Stimulated activated CD4-positive, alpha-beta T cell treated with anti-CD3 and anti-CD28 coated beads, Interleukin-15, amount 100 ng/mL, for 24 hours (primary cell): ENCODE measurements around the gene LAMA2.

Experiments
- DNase-seq: peaks from one replicate; pipeline ENCODE4 v3.0.0-alpha.2; 2020

LAMA2 gene

DNA sequence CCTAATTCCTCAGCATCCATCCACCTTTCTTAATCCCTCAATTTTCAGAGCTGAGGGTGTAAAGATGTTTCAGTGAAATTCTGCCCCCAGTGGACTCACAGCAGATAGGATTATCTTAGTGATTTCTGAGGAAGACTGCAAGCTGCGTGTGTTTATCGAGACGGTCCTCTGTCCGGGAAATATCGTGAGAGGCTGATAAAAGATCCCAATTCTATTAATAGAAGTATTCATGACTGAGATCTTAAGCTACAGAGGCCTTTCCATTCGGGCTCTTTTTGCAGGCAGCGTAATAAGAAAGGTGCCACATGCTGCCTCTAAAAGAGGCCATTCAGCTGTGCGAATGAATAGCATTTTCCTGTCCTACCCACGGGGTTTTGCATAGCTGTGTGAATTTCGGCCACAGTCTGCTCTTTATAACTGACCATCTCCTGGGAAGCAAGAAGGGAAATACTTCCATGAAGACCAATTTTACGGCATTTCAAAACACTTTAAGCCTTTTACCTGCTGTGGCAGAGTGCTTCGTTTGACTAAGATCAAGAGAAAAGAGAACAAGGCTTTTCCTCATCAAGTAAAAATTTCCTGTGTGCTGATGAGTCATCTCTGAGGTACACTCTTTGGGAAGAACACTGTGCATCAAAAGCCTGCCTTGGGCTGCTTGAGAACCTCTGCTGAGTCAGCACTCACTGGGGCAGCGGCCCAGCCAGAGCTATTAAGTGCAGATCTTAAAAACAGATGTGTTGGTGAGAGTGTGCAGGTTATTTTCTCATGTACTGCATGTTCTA, 618.2 kb downstream of the LAMA2 start:
- peak; percentile 58 for DNase-seq

DNA sequence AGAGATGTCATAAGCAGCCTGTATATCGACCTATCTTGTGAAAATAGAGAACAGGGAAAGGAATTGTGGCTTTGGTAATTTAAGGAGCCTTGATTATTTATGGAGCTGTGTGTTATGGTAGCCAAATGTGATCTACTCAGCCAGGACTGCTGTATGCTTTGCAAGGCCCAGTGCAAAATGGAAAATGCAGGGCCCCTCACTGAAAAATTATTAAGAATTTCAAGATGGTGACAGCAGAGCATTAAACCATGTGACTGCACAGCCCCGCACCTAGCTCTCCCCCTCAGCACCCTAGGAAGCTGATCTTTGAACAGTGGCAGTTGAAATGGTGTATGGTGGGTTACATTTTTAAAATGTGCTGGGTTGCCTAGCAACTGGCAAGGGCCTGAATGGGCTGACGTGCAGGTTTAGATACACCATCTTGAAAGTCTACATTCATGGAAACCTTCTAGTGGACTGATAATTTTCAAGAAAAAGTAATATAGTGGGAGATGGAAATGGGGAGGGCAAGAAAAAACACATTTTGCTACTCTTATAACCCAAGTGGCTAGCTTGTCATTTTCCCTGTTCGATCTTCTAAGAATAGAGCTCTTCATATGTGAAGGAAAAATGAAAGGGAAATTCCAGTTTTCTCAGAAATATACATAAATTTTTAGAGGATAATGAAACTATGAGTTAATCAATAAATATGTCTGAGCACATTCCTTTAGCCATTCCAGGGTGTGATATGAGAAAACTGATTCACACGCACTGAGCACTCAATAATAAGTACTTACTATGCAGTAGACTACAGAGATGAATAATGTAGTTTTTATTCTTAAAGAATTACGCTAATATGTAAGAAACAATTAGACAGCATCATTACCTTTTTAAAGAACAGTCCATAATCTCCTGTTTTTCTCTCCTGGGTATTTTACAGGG, 619.1 kb downstream of the LAMA2 start:
- DNase-seq = no peak

DNA sequence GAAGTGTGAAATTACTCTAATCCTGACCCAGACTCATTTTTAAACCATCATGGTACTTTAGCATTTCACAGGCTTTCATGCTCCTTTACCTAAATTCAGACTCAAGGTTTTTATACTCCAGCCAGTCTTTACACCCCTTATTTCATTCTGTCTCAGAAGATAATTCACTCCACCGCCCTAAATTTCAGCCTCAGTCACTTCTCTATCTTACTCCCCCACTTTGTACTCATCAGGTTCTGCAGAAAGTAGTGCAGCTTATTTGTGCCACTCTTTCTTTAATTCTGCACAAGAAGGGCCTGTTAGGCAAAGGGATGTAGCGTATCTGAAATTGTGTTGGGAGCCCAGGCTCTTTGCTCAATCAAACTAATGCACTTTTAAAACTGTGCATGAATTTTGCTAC, 621.5 kb downstream of the LAMA2 start:
- no peak for DNase-seq

DNA sequence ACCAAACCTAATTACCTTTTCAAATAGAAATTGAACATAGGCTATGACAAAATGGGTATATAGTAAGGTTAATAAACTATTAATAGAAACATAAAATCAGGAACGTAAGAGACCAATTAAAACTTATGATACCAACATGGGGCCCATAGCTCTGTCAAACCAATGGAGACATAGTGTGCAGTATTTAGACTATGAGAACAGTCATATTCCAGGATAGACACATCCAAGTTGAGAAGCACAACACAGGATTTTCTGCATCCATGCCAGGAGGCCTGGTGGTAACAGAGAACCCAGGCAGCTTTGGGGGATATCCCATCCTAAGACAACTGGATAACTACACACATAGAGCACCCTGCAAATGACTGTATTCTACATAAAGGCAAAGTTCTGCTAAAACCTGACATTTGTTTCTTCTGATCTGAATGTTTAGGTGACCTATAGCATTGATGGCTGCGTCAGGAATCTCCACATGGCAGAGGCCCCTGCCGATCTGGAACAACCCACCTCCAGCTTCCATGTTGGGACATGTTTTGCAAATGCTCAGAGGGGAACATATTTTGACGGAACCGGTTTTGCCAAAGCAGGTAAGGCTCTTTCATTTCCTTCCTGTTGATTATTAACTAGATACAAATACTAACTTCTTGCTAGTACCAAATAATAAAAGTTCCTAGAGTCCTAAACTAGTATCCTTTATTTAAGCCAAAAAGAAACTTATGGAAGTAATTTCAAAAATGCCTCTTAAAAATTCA, 624.3 kb downstream of the LAMA2 start:
- no peak for DNase-seq

DNA sequence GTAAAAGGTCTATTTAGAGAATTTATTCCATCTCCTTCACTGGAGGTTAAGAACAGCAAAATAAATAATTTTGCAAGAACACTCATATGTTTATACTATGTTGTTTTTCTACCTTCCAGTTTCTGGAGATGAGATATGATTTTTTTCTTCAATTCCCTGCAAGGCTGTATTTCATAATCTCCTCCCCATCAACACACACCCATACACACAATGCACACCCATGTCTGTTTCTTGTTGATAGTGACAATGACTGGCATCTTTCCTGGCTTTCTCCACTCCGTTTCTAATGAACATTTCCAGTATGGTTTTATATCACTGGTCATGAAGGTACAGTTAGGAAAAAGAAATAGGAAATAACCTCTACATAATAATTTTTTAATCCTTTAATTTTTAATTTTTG, 624.9 kb downstream of the LAMA2 start:
- no peak for DNase-seq

DNA sequence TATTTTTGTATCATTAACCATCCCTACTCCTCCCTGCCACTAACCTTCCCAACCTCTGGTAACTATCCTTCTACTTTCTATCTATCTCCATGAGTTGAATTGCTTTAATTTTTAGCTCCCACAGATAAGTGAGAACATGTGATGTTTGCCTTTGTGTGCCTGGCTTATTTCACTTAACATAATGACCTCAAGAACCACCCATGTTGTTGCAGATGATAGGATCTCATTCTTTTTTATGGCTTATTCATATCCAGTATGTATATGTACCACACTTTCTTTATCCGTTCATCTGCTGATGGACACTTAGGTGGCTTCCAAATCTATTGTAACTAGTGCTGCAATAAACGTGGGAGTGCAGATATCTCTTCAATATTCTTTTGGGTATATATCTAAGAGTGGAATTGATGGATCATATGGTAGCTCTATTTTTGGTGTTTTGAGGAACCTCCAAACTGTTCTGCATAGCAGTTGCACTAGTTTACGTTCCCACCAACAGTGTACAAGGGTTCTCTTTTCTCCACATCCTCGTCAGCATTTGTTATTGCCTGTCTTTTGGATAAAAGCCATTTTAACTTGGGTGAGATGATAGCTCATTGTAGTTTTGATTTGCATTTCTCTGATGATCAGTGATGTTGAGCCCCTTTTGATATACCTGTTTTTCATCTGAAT, 625.7 kb downstream of the LAMA2 start:
- DNase-seq = no peak

DNA sequence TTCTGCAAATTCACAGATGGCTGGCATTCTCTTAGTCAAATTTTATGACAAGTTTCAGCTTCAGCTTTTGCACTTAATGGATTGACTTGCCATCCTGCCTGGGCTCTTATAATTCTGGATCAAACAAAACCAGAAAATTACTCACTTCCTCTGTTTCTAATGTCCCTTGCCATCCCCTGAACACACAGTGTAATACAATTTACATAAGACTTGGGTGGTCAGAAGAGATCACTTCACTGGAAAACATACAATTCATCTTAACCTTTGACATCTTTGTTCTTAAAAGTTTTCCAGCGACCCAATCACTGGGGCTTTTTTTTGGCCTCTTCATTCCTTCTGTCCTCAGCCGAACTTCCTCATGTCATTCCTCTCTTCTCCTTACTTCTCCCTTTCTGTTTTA, 628.0 kb downstream of the LAMA2 start:
- no peak for DNase-seq

DNA sequence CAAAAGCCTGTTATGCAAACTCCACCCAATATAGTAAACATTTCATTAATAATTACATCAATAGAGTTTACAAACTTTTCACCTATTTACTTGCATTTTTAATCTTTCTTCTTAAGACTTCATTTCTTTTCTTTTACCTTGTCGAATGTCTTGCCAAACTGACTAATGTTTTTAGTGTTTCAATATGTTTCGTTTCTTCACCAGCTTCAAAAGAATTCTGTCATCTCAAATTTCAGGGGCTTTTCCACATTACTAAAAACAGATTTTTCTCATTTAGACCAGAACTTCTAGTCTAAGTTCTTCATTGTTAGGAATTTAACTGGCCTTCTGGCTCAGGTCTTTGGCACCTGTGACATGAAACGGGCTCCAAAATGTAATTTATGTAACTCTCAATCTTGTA, 630.5 kb downstream of the LAMA2 start:
- no peak for DNase-seq

DNA sequence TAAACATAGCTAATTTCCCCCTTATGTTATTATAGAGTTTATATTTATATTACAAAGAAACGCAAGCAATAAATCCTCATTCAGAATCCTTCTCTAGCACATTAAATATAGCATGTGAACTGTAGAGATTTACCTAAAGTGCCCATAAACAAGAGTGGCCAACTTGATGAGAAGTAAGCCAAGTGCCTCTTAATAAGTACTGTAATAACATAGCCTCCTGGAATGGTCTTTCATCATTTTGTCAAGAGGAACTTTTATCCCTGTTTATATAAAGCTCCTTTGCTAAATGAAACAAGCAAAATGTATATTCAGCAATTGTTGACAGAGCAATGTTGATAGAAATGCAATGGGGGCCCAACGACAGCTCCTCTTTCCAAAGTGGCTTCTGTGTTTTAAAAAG, 632.1 kb downstream of the LAMA2 start:
- DNase-seq = no peak

DNA sequence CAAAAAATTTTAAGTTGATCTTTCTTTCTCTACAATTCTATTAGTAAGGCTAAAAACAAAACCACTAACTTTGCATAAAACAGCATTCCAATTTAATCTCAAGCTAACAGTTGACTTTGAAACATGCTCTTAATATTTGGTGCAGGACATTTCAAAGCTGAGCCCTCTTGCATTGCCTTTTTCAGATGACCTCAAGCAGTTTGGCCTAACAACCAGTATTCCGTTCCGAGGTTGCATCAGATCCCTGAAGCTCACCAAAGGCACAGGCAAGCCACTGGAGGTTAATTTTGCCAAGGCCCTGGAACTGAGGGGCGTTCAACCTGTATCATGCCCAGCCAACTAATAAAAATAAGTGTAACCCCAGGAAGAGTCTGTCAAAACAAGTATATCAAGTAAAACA, 633.1 kb downstream of the LAMA2 start:
- DNase-seq = no peak

DNA sequence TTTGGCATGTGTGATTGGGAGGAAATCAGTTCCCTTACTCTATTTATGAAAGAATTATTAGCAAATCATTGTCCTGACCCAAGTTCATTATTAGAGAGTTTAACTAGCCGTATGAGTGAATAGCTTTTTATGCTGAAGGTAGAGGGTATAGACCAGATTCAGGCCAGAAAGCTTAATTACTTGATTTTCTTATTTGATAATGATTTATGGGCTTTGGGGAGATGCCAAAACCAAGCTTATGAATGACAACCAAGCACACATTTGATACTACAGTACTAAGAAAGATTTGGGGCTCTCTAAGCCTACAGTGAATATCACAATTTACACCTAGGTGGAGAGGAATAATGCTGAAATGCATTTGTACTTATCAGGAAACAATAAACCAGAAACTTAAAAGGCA, 633.8 kb downstream of the LAMA2 start:
- DNase-seq = no peak

DNA sequence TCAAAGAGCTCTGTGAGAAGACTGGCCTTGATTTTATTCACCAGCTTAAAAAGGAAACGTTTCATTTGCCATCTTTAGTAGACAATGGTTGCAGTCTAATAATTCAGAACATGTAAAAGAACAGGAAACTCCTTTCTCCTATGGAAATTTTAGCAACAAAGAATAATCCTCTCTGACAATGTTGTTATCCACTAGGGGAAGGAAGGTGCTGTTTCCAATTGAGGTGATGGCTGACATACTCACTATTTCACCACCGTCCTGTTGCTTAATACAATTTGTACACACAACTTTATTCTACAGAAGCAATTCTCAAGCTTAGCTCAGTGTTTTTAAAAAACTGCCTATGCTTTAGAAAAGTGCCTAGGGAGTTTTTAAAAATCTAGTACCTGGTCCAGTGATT, 634.4 kb downstream of the LAMA2 start:
- no peak for DNase-seq

DNA sequence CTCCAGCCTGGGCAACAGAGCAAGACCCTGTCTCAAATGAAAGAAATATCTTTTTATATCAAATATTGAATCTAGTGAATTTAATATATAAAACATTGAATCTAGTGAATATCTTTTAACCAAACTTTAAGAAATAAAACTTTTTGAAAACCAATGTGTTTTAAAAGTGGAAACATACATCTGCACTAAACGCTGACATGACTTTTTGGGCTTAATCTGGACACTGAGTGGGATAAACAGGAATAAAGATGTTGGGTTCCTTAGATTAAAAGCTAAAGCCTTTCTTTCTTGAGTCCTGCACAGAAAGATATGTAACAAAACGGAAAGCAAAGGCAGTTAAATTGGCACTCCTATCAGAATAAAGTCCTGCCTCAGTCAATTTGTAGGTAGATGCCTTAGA, 636.8 kb downstream of the LAMA2 start:
- DNase-seq = no peak

DNA sequence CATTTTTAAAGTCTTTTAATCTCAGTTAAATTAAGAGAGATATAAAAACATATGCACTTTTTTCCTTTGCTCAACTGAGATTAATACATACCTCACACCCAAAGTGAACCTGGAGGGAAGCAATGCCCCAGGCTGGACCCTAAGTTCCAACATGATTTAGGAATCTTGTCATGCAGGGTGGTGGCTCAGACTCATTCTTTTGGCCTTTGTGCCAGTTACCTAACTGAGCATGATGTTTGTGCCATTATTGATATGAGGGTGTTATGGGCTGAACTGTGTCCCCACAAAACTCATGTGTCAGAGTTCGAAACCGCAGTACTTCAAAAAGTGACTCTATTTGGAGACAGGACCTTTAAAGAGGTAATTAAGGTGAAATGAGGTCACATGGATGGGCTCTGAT, 639.0 kb downstream of the LAMA2 start:
- no peak for DNase-seq

DNA sequence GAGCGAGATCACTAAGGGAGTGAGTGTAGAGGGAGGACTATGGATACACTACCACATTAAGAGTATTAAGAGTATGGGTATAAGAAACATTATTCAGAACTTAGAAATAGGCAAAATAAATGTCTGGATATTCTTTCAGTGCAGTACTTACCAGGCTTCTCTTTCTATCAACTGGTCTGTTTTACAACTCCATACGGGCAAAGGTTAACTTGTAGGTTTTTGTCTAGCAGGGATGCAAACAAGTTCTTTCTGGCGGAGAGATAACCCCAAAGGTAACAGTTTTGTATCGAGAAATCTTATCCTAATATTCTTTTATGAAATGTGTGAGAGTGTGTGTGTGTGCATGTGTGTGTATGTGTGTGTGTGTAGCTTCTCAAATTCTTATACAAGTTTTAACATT, 640.9 kb downstream of the LAMA2 start:
- no peak for DNase-seq

DNA sequence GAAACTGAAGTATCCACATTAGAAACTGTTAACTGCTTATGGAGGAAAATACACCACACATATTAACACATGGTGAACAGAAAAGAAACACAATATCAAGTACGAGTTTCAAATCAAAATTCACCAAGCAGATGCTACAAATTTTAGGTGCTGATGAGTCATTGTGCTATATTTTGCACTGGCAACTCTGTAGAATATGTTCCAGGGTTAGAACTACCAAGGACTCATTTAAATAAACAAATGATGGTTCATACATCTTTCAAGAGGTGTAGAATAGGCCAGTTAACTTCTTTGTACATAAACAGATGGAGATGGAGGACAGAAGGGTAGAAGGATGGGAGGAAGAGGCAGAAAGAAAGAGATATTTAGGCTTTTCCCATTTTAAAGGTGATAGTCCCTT, 642.1 kb downstream of the LAMA2 start:
- no peak for DNase-seq

DNA sequence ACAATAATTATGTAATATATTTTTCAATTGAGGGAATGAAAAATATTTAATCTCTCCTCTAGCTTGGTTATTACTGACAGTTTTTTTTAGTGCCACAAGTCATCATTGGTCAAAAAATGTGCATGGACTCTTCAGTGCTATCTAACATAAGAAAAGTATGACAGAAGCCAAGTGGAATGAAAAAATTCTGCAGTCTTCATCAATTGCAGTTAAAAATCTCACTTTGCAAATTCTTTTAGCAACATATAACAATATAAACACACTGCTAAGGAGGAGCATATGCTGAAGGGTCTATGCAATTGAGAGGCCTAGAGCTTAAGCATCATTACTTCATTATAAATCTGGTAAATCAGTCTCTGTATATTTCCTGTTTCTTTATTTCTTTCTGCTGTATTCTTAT, 652.0 kb downstream of the LAMA2 start:
- DNase-seq = no peak

DNA sequence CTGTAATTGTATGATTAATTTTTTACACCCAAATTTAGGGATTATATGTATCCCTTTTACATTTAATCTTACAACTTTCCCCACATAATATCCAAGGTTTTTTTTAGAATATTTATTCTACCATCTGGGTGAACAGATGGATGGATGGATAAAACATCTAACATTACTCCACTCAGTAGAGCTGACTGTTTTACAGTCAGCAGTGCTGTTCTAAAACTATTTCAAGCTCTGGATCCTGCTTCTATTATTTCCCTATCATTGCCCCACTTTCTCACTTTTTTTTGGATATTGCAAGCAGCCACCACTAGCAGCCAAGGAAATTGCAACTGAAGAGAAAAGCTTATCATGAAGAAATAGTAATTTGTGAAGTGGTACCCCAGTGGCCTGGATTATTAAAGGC, 653.3 kb downstream of the LAMA2 start:
- no peak for DNase-seq

DNA sequence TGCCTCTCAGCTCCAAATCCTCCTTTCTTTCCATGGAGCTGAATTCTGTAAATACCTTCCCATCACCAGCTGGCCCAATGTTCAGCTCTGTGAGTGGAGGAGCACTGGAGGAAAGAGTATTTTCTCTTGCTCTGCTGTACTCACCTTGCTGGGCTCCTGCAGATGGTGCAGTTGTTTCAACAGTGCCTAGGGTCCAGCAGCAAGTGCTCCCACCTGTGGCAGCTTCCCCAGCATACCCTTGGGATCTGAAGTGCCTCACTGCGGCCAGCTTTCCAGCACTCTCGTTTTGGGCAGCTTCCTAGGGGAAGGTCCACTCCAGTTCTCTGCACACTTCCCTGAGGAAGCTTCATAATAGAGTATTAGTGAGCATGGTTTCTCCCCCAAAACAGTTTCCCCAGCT, 656.1 kb downstream of the LAMA2 start:
- DNase-seq = no peak

DNA sequence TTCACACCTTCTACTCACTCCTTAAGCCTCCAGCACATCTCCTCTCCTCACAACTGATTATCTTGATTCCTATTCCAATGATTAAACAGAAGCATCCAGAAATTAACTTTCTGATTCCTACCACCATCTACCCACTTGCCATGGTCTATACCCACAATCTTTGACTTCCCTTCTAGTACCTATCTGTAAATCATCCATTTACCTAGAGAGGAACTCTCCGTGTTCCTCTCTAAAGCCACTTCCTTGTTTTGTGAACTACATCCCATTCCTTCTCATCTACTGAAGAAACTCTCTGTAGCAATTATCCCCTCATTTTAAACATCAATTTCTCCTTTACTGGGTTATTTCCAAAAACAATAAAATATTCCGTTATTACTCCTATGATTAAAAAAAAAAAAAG, 659.8 kb downstream of the LAMA2 start:
- no peak for DNase-seq

DNA sequence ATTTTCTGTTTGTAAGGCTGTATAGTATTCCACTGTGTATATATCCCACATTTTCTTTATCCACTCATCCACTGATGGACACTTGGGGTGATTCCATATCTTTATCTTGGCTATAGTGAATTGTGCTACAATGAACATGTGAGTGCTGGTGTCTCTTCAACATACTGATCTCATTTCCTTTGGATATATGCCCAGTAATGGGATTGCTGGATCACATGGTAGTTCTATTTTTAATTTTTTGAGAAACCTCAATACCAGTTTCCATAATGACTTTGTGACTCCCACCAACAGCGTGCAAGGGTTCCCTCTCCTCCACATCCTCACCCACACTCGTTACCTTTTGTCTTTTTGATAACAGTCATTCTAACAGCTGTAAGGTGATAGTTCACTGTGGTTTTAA, 661.0 kb downstream of the LAMA2 start:
- no peak for DNase-seq

DNA sequence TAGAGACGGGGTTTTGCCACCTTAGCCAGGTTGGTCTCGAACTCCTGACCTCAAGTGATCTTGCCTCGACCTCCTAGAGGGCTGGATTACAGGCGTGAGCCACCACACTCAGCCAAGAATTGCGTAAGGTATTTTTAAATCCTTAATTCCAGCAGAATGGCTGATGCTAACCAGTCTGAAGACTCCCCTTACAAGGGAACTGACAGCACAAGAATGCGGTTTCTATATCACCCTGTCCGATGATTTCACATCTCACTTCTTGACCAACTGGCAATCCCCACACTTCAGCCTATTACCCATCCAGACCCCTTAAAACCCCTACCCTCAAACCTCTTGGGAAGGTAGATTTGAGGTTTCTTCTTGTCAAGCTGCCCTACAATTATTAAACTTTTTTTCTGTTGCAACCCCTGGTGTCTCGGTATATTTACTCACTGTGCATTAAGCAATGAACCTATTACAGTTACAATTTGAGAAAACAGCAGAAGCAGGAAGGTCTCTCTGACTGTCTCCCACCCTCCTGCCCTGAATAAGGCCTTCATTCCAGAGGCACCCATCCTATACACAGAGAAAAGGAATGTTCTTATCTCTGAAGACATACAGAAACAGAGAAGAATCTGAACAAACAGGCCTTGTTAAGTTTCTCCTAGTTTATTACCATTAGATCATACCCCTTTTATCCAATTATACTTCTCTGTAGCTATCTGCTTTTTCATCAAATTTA, 662.1 kb downstream of the LAMA2 start:
- no peak for DNase-seq
